A549 (cell line): ENCODE measurements around the gene VWA8. TPM values are rescaled to one million over a fixed set of nuclear protein-coding genes. Genes with fewer than 3 reads are reported as not detected.

Source experiments
- ATAC-seq, 2 experiments: fragments of 200-7000 bp in 1 of 2; fragments of >200 bp in 1 of 2; cut with Nextera tagmentation in 1 of 2; cut with Tn5 transposase in 1 of 2; 3 replicates each; pipeline versions ENCODE4 v1.8.0 to v1.9.1; 2018 to 2020; ENCODE audit warnings: mild to moderate bottlenecking in 1 of 2, moderate library complexity in 1 of 2
- CTCF ChIA-PET: fragments of 300-600 bp; sonication (Branson Sonifier 250); formaldehyde crosslinking; extraction: SDS; loops from one replicate; lab custom pipeline; 2021; ENCODE audit warnings: antibody characterized with exemption, inconsistent platforms; lab: Yijun Ruan, JAX
- POLR2A ChIA-PET: fragments of 350-600 bp; formaldehyde crosslinking; extraction: SDS; loops from one replicate; lab custom pipeline; 2021; ENCODE audit warnings: antibody characterized with exemption, inconsistent platforms; lab: Yijun Ruan, JAX
- DNase-seq, 2 experiments: peaks; one replicate each; pipeline versions ENCODE4 v3.0.0 to v3.0.0-alpha.2; 2011 to 2016; ENCODE audit warnings: low read depth in 1 of 2, low spot score in 1 of 2
- FAIRE-seq: peaks from 2 replicates; lab custom pipeline; 2011; peaks lifted over from hg19 to GRCh38; lab: Jason Lieb, UNC
- H3K27ac ChIP-seq, 2 experiments: fragments of >200 bp; sonication (Bioruptor Twin); formaldehyde crosslinking; 3 replicates each; pipeline ENCODE4 v1.5.1; 2016 to 2017
- H3K4me1 ChIP-seq: fragments of >200 bp; sonication (Bioruptor Twin); formaldehyde crosslinking; 3 replicates; pipeline ENCODE4 v1.6.1; 2016
- H3K4me2 ChIP-seq: fragments of >200 bp; sonication (Bioruptor Twin); formaldehyde crosslinking; 3 replicates; pipeline ENCODE4 v1.6.1; 2016
- H3K4me3 ChIP-seq: fragments of >200 bp; sonication (Bioruptor Twin); formaldehyde crosslinking; 3 replicates; pipeline ENCODE4 v1.5.1; 2016
- H3K9me3 ChIP-seq: fragments of >200 bp; sonication (Bioruptor Twin); formaldehyde crosslinking; 3 replicates; pipeline ENCODE4 v1.6.1; 2016
- BHLHE40 ChIP-seq: IDR thresholded peaks from 2 replicates; pipeline ENCODE4 v1.6.1; 2012; ENCODE audit warnings: low read depth, low read length, inconsistent platforms
- CHD2 ChIP-seq: fragments of 150-350 bp; IDR thresholded peaks from 2 replicates; pipeline ENCODE4 v1.6.1; 2014; ENCODE audit warnings: low read length; ENCODE audit not compliant: partially characterized antibody
- EHF ChIP-seq: fragments of 250-450 bp; sonication (Bioruptor Pico); IDR thresholded peaks from 2 replicates; pipeline ENCODE4 v1.5.0; 2020; ENCODE audit warnings: mild to moderate bottlenecking
- FOSB ChIP-seq: fragments of 250-450 bp; sonication (Bioruptor Pico); IDR thresholded peaks from 2 replicates; pipeline ENCODE4 v1.5.0; 2020; ENCODE audit warnings: mild to moderate bottlenecking, moderate library complexity
- HOXA7 ChIP-seq: fragments of 250-450 bp; sonication (Bioruptor Pico); IDR thresholded peaks from 2 replicates; pipeline ENCODE4 v1.5.0; 2020; ENCODE audit warnings: mild to moderate bottlenecking, moderate library complexity
- HOXB13 ChIP-seq: fragments of 250-450 bp; sonication (Bioruptor Pico); IDR thresholded peaks from 2 replicates; pipeline ENCODE4 v1.5.0; 2020; ENCODE audit warnings: low read depth, mild to moderate bottlenecking, moderate library complexity
- NFE2L2 ChIP-seq: fragments of 150-350 bp; conservative IDR thresholded peaks from 2 replicates; pipeline ENCODE4 v1.6.1; 2014; ENCODE audit warnings: low read length
- ZC3H11A ChIP-seq: fragments of 450-650 bp; IDR thresholded peaks from 2 replicates; pipeline ENCODE4 v1.6.1; 2014; ENCODE audit warnings: antibody characterized with exemption, mild to moderate bottlenecking
- ZSCAN20 ChIP-seq: fragments of 250-450 bp; sonication (Bioruptor Pico); IDR thresholded peaks from 2 replicates; pipeline ENCODE4 v1.8.0; 2022; ENCODE audit warnings: mild to moderate bottlenecking, moderate library complexity
- WGBS: methylation state at CpG from one replicate; pipeline ENCODE4 v1.1.6; 2017; ENCODE audit errors: missing lambda C conversion rate; 5-methylcytosine and 5-hydroxymethylcytosine counted together
- polyA plus RNA-seq, 4 experiments: library from polyadenylated mRNA; depleted of rRNA in 3 of 4; stranded (reverse); fragments of >200 nt; fragmentation: RNase III in 1 of 4; extraction: RNeasy Plus Mini Kit Qiagen cat#74134 plus additional on column Dnase treatment in 1 of 4; gene quantifications; 2 replicates in 3 of 4; 3 replicates in 1 of 4; pipeline ENCODE4 v1.2.3, GENCODE V29; 2011 to 2017
- TF ChIP-seq, protein P1 (sequence below): fragments of >200 bp; sonication (Bioruptor Twin); formaldehyde crosslinking; IDR thresholded peaks from 3 replicates; pipeline ENCODE4 v1.5.1; 2016
- TF ChIP-seq, protein P2 (sequence below): IDR thresholded peaks from 2 replicates; pipeline ENCODE4 v1.6.1; 2012
- TF ChIP-seq, protein P3 (sequence below): fragments of 250-450 bp; sonication (Bioruptor Pico); IDR thresholded peaks from 2 replicates; pipeline ENCODE4 v1.5.0; 2021; ENCODE audit warnings: mild to moderate bottlenecking, moderate library complexity, borderline replicate concordance
- TF ChIP-seq, protein P4 (sequence below): fragments of >200 bp; sonication (Bioruptor Twin); formaldehyde crosslinking; IDR thresholded peaks from 3 replicates; pipeline ENCODE4 v1.6.1; 2016

The VWA8 gene
- polyA plus RNA-seq, 2 of the 4 experiments (the other 2 are of a cell fraction), result 6.4 to 15.3 TPM

DNA sequence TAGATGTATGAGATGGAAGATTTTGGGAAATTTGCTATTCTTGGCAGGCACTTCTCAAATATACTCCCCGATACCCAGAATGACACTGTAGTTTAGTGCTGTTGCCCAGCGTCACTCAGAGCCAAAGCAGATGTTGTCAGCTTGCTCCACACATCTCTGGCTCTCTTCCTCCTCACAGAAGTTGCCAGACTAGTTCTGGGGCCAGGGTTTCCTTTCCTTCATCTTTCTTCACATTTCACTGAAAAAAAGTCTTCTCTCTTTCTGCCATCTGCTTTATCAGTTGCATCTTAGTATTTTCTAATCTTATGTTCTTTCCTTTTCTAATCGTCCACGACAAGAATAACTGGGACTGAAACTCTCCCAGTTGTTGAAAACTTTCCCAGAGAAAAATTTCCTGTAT, 252.2 kb downstream of the VWA8 start:
- POLR2A ChIA-PET, result no interaction called here
- no peak for ATAC-seq
- no peaks in the 10 kb centered on the region for H3K9me3 ChIP-seq
- TF ChIP-seq, protein P1, sequence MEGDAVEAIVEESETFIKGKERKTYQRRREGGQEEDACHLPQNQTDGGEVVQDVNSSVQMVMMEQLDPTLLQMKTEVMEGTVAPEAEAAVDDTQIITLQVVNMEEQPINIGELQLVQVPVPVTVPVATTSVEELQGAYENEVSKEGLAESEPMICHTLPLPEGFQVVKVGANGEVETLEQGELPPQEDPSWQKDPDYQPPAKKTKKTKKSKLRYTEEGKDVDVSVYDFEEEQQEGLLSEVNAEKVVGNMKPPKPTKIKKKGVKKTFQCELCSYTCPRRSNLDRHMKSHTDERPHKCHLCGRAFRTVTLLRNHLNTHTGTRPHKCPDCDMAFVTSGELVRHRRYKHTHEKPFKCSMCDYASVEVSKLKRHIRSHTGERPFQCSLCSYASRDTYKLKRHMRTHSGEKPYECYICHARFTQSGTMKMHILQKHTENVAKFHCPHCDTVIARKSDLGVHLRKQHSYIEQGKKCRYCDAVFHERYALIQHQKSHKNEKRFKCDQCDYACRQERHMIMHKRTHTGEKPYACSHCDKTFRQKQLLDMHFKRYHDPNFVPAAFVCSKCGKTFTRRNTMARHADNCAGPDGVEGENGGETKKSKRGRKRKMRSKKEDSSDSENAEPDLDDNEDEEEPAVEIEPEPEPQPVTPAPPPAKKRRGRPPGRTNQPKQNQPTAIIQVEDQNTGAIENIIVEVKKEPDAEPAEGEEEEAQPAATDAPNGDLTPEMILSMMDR, result no peak
- TF ChIP-seq HOXB13 (CRISPR knock-in tag) (no peak), NFE2L2 (no peak), ZC3H11A (no peak), CHD2 (no peak), BHLHE40 (no peak), FOSB (CRISPR knock-in tag) (no peak)
- TF ChIP-seq, protein P2, sequence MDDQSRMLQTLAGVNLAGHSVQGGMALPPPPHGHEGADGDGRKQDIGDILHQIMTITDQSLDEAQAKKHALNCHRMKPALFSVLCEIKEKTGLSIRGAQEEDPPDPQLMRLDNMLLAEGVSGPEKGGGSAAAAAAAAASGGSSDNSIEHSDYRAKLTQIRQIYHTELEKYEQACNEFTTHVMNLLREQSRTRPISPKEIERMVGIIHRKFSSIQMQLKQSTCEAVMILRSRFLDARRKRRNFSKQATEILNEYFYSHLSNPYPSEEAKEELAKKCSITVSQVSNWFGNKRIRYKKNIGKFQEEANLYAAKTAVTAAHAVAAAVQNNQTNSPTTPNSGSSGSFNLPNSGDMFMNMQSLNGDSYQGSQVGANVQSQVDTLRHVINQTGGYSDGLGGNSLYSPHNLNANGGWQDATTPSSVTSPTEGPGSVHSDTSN, result no peak
- TF ChIP-seq, protein P3, sequence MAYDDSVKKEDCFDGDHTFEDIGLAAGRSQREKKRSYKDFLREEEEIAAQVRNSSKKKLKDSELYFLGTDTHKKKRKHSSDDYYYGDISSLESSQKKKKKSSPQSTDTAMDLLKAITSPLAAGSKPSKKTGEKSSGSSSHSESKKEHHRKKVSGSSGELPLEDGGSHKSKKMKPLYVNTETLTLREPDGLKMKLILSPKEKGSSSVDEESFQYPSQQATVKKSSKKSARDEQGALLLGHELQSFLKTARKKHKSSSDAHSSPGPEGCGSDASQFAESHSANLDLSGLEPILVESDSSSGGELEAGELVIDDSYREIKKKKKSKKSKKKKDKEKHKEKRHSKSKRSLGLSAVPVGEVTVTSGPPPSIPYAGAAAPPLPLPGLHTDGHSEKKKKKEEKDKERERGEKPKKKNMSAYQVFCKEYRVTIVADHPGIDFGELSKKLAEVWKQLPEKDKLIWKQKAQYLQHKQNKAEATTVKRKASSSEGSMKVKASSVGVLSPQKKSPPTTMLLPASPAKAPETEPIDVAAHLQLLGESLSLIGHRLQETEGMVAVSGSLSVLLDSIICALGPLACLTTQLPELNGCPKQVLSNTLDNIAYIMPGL (CRISPR knock-in tag), result no peak
- H3K4me2 ChIP-seq, result no peak overlapping the region
- CTCF ChIA-PET, result no interaction called here
- H3K4me3 ChIP-seq, result no peak overlapping the region
- no peaks in the 10 kb centered on the region; the same call in 1 of the 3 replicates for H3K4me1 ChIP-seq
- WGBS, result 92% methylated on average over 4 of the region's 4 CpGs
- no peak overlapping the region for H3K27ac ChIP-seq
- no peak for DNase-seq
- FAIRE-seq, result no peak

DNA sequence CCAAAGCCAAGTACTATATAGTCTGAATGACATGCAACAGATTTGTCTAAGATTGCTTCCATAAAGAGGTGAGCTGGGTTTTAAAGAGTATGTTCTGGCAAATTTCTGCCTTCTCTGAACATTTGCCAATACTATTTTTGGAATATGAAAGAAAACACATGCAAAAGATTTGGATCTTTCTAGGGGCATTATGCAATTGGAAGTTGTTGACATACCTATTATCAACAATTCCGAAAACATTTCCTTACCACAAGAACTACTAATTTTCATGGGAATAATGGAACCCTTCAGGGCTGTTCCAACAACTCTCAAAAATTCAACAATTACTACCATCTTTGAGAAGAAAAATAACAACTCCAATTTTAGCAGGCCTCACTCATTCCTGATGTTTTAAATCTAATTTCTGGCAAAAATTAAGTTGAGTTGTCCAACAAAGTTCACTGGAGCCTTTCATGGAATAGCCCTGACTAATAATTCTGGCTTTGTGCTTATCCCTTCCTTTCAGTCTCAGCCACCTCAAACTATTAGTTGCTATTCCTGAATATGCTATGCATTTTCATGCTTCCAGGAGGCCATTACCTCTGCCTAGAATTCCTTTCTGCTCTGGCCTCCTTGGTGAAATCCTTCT, 253.6 kb downstream of the VWA8 start:
- DNase-seq (no peak), FAIRE-seq (no peak), ATAC-seq (no peak)
- no peak overlapping the region for H3K27ac ChIP-seq
- TF ChIP-seq, protein P4, sequence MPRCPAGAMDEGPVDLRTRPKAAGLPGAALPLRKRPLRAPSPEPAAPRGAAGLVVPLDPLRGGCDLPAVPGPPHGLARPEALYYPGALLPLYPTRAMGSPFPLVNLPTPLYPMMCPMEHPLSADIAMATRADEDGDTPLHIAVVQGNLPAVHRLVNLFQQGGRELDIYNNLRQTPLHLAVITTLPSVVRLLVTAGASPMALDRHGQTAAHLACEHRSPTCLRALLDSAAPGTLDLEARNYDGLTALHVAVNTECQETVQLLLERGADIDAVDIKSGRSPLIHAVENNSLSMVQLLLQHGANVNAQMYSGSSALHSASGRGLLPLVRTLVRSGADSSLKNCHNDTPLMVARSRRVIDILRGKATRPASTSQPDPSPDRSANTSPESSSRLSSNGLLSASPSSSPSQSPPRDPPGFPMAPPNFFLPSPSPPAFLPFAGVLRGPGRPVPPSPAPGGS, result no peak
- TF ChIP-seq ZSCAN20 (CRISPR knock-in tag), result no peak
- TF ChIP-seq, protein P3 (CRISPR knock-in tag), result no peak
- TF ChIP-seq HOXA7 (CRISPR knock-in tag), result no peak
- TF ChIP-seq, protein P1, result no peak
- TF ChIP-seq EHF, result no peak
- H3K4me1 ChIP-seq, result no peaks in the 10 kb centered on the region; the same call in 1 of the 3 replicates
- ChIA-PET CTCF (no interaction called here), POLR2A (no interaction called here)
- WGBS, result 81% methylated on average over 1 of the region's 1 CpG
- H3K4me2 ChIP-seq, result no peak overlapping the region
- no peaks in the 10 kb centered on the region for H3K9me3 ChIP-seq
- no peak overlapping the region for H3K4me3 ChIP-seq
